Gastrocnemius medialis (tissue), 4 donors: ENCODE results near the gene PLB1. TPM values are rescaled to one million over a fixed set of nuclear protein-coding genes. Genes with fewer than 3 reads are reported as not detected.
A peak's percentile ranks its signal among the peaks of the same experiment; 100 is the strongest.

Experiments
- ATAC-seq, 2 donors: fragments of 150-250 bp; one replicate each; pipeline ENCODE4 v1.9.1; 2016
- DNase-seq, 2 donors: peaks; one replicate each; pipeline ENCODE4 v3.0.0-alpha.2; 2019
- H3K27ac ChIP-seq, 4 donors: fragments of 200-600 bp; sonication (generic); 1 replicate in 1 of 4; 2 replicates in 3 of 4; pipeline ENCODE4 v1.5.1; 2016 to 2018; ENCODE audit warnings: mild to moderate bottlenecking in 2 of 4, moderate library complexity in 1 of 4
- H3K27me3 ChIP-seq, 3 donors: fragments of 200-600 bp; sonication (generic) in 2 of 3; 1 replicate in 1 of 3; 2 replicates in 2 of 3; pipeline versions ENCODE4 v1.5.1 to v1.6.0; 2016 to 2019; ENCODE audit warnings: mild to moderate bottlenecking in 1 of 3, moderate library complexity in 1 of 3
- H3K36me3 ChIP-seq, 2 donors: fragments of 200-600 bp; sonication (generic) in 1 of 2; one replicate each; pipeline ENCODE4 v1.5.1; 2017 to 2018
- H3K4me1 ChIP-seq, 2 donors: fragments of 200-600 bp; sonication (generic) in 1 of 2; one replicate each; pipeline ENCODE4 v1.5.1; 2016 to 2017; ENCODE audit warnings: mild to moderate bottlenecking in 2 of 2
- H3K4me3 ChIP-seq, 4 donors: fragments of 200-600 bp; sonication (generic) in 3 of 4; 1 replicate in 1 of 4; 2 replicates in 3 of 4; pipeline ENCODE4 v1.5.1; 2016 to 2019; ENCODE audit warnings: mild to moderate bottlenecking in 2 of 4
- H3K9me3 ChIP-seq, 3 donors: fragments of 200-600 bp; sonication (generic) in 2 of 3; 1 replicate in 1 of 3; 2 replicates in 2 of 3; pipeline ENCODE4 v1.5.1; 2016 to 2019
- POLR2A ChIP-seq, 2 donors: fragments of 450-650 bp; IDR thresholded peaks; one replicate each; pipeline ENCODE4 v1.6.1; 2017; ENCODE audit warnings: antibody characterized with exemption in 2 of 2, mild to moderate bottlenecking in 2 of 2, moderate library complexity in 2 of 2
- in situ Hi-C, 4 donors: fragments of 200-750 bp; cut with MboI; loops; one replicate each; pipeline versions ENCODE4 v1.15.0 to v1.8.0; 2017; ENCODE audit warnings: low sequenced_read_pairs in 4 of 4
- intact Hi-C: fragments of 100-400 bp; cut with DNase I; formaldehyde crosslinking; loops from one replicate; pipeline ENCODE4 v1.15.1; 2023; ENCODE audit warnings: low total_unique reads
- total RNA-seq, 4 donors: library from RNA; depleted of rRNA; stranded (reverse); fragments of >200 nt; gene quantifications; one replicate each; pipeline versions ENCODE4 v1.1.0 to v1.2.3, GENCODE V29; 2016
- TF ChIP-seq, protein P1 (sequence below), 5 experiments: fragments of 450-650 bp in 3 of 5; fragments of 200-600 bp in 2 of 5; sonication (generic) in 2 of 5; IDR thresholded peaks in 4 of 5; conservative IDR thresholded peaks in 1 of 5; 1 replicate in 4 of 5; 2 replicates in 1 of 5; pipeline ENCODE4 v1.5.1; 2016 to 2019; ENCODE audit warnings: antibody characterized with exemption in 5 of 5, mild to moderate bottlenecking in 3 of 5, moderate library complexity in 3 of 5

PLB1 gene
- total RNA-seq, 4 donors from 2014 or later, result 1.2 to 4.3 (median 2.8) TPM

DNA sequence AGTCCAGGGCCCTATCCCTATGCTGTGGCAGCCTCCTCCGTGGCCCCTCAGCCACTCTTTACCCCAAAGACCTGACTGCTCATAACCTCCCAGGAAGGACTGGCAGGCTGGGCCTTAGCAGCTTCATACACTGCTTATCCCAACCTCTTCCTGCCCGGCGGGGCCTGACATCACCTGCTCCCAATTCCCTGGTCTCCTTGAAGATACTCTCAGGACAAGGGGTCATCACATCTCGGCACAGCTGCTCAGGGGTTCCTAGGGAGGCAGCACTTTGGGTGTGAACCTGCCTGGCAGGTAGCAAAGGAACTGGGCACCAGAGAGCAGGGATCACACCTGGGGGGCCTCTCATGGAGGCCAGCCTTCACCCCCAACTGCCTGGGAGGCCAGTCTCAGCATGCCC, 68.5 kb downstream of the PLB1 start:
- no peak for ATAC-seq
- TF ChIP-seq POLR2A (IDR thresholded peaks at IDR 0.05), result no peak
- TF ChIP-seq, protein P1, sequence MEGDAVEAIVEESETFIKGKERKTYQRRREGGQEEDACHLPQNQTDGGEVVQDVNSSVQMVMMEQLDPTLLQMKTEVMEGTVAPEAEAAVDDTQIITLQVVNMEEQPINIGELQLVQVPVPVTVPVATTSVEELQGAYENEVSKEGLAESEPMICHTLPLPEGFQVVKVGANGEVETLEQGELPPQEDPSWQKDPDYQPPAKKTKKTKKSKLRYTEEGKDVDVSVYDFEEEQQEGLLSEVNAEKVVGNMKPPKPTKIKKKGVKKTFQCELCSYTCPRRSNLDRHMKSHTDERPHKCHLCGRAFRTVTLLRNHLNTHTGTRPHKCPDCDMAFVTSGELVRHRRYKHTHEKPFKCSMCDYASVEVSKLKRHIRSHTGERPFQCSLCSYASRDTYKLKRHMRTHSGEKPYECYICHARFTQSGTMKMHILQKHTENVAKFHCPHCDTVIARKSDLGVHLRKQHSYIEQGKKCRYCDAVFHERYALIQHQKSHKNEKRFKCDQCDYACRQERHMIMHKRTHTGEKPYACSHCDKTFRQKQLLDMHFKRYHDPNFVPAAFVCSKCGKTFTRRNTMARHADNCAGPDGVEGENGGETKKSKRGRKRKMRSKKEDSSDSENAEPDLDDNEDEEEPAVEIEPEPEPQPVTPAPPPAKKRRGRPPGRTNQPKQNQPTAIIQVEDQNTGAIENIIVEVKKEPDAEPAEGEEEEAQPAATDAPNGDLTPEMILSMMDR (IDR thresholded peaks at IDR 0.05 in 4 of 5, conservative IDR thresholded peaks at IDR 0.05 in 1 of 5), result no peak
- Histone ChIP-seq H3K4me1 (peaks cover 16 to 18% of the 10 kb centered on the region in 2 donors), H3K9me3 (no peaks in the 10 kb centered on the region), H3K4me3 (no peak overlapping the region), H3K36me3 (no peaks in the 10 kb centered on the region), H3K27ac (no peak overlapping the region), H3K27me3 (no peaks in the 10 kb centered on the region)
- in situ Hi-C loops (loop anchor here in 1 of 4 donors (25.0 kb wide), 1 partner anchor 323 kb away; the partner anchor contains the start of gene WDR43), intact Hi-C loops (loop anchor here (10.0 kb wide), 1 partner anchor 330 kb away; the partner anchor contains the start of gene WDR43)
- DNase-seq, result no peak

DNA sequence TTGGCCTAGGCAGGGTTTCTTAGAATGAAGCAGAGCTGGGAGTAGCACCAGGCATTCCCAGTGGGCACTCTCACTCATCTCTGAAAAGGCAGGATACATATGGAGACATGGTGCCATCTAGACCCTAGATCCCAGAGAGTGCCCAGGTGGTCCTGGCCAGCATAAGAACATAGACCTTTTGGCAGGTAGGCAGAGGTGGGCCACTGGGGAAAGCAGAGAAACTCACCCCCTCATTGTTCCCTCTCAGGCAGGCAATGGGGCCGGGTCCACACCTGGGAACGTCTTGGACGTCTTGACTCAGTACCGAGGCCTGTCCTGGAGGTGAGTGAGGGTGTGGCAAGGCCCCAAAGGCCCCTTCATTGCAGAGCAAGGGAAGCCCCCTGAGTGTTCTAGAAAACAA, 69.2 kb downstream of the PLB1 start:
- H3K36me3 ChIP-seq, result no peaks in the 10 kb centered on the region
- no peaks in the 10 kb centered on the region for H3K27me3 ChIP-seq
- ATAC-seq (no peak), DNase-seq (no peak)
- H3K9me3 ChIP-seq, result no peaks in the 10 kb centered on the region
- intact Hi-C loops (loop anchor here (5.0 to 10.0 kb wide), 3 partner anchors 247 to 387 kb away; partner anchors contain the start of genes SPDYA and WDR43), in situ Hi-C loops (loop anchor here in 1 of 4 donors (25.0 kb wide), 1 partner anchor 322 kb away; the partner anchor contains the start of gene WDR43)
- H3K4me1 ChIP-seq, result peaks cover 16 to 19% of the 10 kb centered on the region in 2 donors
- no peak overlapping the region for H3K4me3 ChIP-seq
- no peak overlapping the region for H3K27ac ChIP-seq
- TF ChIP-seq POLR2A (IDR thresholded peaks at IDR 0.05), result no peak
- TF ChIP-seq, protein P1 (IDR thresholded peaks at IDR 0.05 in 4 of 5, conservative IDR thresholded peaks at IDR 0.05 in 1 of 5), result no peak

DNA sequence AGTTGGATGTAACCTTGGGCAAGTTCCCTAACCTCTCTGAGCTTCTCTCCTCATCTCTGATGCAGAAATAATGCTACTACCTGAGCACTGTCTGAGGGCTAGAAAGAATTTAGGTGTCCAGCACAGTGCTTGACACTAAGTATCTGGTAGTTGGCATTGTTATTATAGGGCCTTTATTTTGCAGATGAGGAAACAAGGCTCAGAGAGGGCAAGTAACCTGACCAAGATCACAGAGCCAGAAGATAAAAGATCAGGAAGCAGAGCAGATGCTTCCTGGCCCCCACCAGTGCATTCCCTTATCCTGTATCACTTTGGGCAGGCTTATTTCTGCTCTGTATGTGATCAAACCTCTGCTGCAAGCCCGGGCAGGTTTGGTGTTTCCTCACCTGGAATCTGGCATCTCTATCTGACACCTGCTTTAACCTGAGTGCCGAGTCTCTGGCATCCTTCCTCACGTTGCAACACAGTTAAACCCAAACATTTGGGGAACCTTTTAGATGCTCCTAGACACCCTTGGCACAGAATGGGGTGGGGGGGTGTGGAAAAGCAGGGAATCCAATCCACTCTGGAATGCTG, 69.9 kb downstream of the PLB1 start:
- Histone ChIP-seq H3K9me3 (no peaks in the 10 kb centered on the region), H3K4me1 (peaks cover 16 to 19% of the 10 kb centered on the region in 2 donors), H3K4me3 (no peak overlapping the region), H3K27ac (no peak overlapping the region), H3K36me3 (no peaks in the 10 kb centered on the region), H3K27me3 (no peaks in the 10 kb centered on the region)
- no peak for ATAC-seq
- intact Hi-C loops (loop anchor here (1.0 to 10.0 kb wide), 6 partner anchors 29 to 386 kb away; partner anchors contain the start of genes SPDYA and WDR43), in situ Hi-C loops (loop anchor here in 1 of 4 donors (25.0 kb wide), 1 partner anchor 321 kb away; the partner anchor contains the start of gene WDR43)
- no peak for TF ChIP-seq POLR2A (IDR thresholded peaks at IDR 0.05)
- TF ChIP-seq, protein P1 (IDR thresholded peaks at IDR 0.05 in 4 of 5, conservative IDR thresholded peaks at IDR 0.05 in 1 of 5), result no peak
- no peak for DNase-seq

DNA sequence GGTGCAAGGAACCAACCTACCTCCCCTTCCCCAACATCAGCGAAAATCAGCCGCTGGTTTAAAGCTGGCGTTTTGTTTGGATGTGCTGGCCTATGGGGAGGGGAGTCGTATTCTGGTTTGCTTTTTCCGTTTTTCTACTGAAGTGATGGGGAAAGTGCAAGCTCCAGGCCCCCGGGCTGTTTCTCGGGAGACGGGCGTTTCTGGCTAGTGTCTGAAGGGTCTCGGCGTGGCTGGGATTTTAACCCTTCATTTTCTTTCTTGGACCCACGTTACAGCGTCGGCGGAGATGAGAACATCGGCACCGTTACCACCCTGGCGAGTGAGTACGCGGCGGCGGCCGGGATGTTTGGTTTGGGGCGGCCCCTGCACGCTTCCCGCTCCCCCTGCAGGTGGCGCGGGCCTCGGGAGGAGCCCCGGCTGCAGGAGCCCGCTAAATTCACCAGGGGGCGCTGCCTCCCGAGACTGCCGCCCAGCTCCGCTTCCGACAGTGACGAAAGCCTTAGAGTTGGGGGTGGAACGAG, 70.7 kb downstream of the PLB1 start:
- Histone ChIP-seq H3K27ac (peak overlapping the region; percentile 80 to 89 (median 85)), H3K27me3 (no peaks in the 10 kb centered on the region), H3K36me3 (no peaks in the 10 kb centered on the region), H3K9me3 (no peaks in the 10 kb centered on the region), H3K4me1 (peaks cover 16 to 19% of the 10 kb centered on the region in 2 donors), H3K4me3 (peak overlapping the region; percentile 56 to 78 (median 67))
- DNase-seq (peak; percentile 67 to 78), ATAC-seq (peak; percentile 81 to 90)
- in situ Hi-C loops (loop anchor here in 1 of 4 donors (25.0 kb wide), 1 partner anchor 321 kb away; the partner anchor contains the start of gene WDR43), intact Hi-C loops (loop anchor here (1.0 to 10.0 kb wide), 6 partner anchors 28 to 386 kb away; partner anchors contain the start of genes SPDYA and WDR43)
- TF ChIP-seq, protein P1 (IDR thresholded peaks at IDR 0.05 in 4 of 5, conservative IDR thresholded peaks at IDR 0.05 in 1 of 5), result peak in 4 of 5 experiments; percentile 100
- TF ChIP-seq POLR2A (IDR thresholded peaks at IDR 0.05), result no peak
